Hypothalamus (tissue), 51 donors: ENCODE measurements around the gene PCDHGC3.
"Not testable (repeated sequence)": the region's sequence is repeated elsewhere in the genome, so short reads cannot be mapped to it uniquely, and the experiment has no call there.

Experiments
- DNase-seq, 51 donors: peaks; one replicate each; lab custom pipeline; 2025; lab: John Stamatoyannopoulos, UW

Gene PCDHGC3

DNA sequence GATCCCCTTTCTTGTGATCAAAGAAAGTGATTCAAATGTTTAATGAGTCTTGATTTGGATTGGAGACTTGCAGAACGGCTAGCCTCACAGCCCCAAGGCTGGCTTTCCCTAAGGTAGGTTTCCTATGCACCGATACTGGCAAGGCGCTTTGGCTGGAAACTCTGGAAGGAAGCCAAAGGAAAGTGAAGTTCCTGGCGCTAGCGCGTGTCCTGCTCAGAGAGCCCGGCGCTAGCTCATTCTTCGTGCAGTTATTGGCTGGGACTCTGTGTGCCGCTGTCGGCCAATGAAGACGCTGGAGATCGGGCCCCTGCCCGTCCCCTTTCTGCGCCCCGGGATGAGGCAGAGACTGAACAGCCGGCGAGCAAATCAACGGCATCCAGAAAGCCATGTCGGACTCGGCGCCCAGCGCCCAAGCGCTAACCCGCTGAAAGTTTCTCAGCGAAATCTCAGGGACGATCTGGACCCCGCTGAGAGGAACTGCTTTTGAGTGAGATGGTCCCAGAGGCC lies at the start of gene PCDHGC3:
Gene PCDHGC3, plus strand, starts transcription at position 342 of the 507 bp plus-strand sequence. Its CDS starts 151 bp downstream, at position 493.
- peak in 43 of 51 donors; percentile 43 to 92 (median 82) for DNase-seq

DNA sequence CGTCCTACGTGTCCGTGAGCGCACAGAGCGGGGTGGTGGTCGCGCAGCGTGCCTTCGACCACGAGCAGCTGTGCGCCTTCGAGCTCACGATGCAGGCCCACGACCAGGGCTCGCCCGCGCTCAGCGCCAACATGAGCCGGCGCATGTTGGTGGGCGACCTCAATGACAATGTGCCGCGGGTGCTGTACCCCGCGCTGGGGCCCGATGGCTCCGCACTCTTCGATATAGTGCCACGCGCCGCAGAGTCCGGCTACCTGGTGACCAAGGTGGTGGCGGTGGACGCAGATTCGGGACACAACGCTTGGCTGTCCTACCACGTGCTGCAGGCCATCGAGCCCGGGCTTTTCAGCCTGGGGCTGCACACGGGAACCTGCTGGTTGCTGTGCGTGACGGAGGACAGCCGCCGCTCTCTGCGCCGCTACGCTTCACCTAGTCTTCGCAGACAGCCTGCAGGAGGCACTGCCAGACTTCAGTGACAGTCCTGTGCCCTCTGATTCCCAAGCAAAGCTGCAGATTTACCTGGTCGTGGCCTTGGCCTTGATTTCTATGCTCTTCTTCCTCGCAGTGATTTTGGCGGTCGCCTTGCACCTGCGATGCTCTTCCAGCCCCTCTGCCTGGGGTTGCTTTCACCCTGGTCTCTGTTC lies 47.9 kb upstream of the PCDHGC3 start:
- no peak for DNase-seq

DNA sequence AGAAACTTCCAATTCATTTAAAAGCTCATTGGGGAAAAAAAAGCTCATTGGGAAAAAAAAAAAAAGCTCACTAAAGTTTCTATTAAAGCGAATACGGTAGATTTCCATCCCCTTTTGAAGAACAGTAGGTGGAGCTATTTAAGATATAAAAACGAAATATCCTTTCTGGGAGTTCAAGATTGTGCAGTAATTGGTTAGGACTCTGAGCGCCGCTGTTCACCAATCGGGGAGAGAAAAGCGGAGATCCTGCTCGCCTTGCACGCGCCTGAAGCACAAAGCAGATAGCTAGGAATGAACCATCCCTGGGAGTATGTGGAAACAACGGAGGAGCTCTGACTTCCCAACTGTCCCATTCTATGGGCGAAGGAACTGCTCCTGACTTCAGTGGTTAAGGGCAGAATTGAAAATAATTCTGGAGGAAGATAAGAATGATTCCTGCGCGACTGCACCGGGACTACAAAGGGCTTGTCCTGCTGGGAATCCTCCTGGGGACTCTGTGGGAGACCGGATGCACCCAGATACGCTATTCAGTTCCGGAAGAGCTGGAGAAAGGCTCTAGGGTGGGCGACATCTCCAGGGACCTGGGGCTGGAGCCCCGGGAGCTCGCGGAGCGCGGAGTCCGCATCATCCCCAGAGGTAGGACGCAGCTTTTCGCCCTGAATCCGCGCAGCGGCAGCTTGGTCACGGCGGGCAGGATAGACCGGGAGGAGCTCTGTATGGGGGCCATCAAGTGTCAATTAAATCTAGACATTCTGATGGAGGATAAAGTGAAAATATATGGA lies 45.2 kb upstream of the PCDHGC3 start, which contains the start of gene PCDHGA12:
Gene PCDHGA12, plus strand, starts transcription at position 176 of the 782 bp plus-strand sequence. Its CDS starts 253 bp downstream, at position 429.
- peak in 5 of 51 donors; percentile 3 to 23 (median 10) for DNase-seq

DNA sequence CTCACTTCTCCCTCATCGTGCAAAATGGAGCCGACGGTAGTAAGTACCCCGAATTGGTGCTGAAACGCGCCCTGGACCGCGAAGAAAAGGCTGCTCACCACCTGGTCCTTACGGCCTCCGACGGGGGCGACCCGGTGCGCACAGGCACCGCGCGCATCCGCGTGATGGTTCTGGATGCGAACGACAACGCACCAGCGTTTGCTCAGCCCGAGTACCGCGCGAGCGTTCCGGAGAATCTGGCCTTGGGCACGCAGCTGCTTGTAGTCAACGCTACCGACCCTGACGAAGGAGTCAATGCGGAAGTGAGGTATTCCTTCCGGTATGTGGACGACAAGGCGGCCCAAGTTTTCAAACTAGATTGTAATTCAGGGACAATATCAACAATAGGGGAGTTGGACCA lies 44.5 kb upstream of the PCDHGC3 start:
- no peak for DNase-seq

DNA sequence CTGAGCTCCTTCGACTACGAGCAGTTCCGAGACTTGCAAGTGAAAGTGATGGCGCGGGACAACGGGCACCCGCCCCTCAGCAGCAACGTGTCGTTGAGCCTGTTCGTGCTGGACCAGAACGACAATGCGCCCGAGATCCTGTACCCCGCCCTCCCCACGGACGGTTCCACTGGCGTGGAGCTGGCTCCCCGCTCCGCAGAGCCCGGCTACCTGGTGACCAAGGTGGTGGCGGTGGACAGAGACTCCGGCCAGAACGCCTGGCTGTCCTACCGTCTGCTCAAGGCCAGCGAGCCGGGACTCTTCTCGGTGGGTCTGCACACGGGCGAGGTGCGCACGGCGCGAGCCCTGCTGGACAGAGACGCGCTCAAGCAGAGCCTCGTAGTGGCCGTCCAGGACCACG lies 43.5 kb upstream of the PCDHGC3 start:
- DNase-seq: not testable (repeated sequence)

DNA sequence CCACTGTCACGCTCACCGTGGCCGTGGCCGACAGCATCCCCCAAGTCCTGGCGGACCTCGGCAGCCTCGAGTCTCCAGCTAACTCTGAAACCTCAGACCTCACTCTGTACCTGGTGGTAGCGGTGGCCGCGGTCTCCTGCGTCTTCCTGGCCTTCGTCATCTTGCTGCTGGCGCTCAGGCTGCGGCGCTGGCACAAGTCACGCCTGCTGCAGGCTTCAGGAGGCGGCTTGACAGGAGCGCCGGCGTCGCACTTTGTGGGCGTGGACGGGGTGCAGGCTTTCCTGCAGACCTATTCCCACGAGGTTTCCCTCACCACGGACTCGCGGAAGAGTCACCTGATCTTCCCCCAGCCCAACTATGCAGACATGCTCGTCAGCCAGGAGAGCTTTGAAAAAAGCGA lies 43.0 kb upstream of the PCDHGC3 start:
- DNase-seq: not testable (repeated sequence)

DNA sequence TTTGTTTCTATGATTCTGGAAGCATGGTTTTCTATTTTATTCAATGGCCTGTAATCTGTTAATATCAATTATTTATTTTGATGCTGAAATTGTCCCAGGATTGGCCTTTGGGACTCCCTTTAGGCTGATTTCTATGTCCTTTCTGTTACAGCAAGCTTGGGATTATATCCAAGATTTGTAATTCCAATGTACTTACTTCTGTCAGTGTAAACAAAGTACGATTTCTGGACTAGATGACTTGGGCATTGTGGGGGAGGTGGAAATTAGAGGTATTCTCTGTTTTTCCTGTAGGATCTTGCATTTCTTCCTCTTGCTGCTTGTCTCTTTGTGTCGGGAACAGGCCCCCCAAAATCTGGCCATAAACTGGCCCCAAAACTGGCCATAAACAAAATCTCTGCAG lies 41.8 kb upstream of the PCDHGC3 start:
- DNase-seq: no peak

DNA sequence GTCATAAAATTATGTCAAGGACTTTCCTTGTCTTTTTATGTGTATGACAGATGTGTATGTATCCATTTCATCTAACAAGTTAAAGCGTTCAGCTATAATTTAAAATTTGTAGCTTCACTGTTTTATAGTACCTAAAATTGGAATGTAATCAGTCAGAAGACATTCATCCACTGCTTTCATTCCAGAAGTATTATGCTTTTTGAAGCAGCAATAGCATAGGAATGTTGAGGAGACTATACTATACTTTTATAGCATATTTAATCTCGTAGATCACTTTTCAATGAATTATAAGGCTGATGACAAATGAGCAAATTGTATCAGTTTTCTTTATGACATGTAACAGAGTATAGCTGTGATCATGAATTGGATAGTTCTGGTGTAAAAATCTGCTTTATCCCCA lies 38.5 kb upstream of the PCDHGC3 start:
- no peak for DNase-seq

DNA sequence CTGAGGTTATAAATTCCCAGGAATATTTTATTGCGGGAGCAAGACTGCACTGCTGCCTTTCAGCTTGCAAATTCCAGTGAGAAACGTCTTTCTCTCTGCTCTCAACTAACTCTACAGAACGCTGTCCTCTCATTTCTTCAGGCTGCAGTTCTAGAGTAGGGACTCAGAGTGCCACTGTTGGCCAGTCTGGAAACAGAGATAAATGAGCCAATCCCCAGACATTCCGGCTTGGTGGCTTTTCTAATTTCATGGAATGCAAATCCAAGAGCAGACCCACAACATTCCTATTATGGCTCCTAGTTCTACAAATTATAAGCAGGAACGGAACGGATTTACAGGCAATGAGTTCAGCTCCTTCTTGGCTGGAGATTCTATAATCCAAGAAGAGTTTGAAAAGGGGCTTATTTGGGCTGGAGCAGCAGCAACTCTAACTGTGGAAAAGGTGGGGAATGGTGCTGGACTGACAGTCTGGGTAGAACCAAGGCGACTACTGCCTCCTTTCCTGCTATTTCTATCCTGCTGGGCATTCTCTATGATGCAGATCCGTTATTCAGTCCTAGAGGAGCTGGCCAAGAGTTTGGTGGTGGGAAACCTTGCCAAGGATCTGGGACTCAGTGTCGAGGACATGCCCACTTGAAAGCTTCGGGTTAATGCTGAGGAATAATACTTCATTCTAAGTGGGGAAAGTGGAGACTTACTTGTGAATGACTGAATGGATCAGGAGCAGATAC lies 36.2 kb upstream of the PCDHGC3 start:
- DNase-seq: no peak

DNA sequence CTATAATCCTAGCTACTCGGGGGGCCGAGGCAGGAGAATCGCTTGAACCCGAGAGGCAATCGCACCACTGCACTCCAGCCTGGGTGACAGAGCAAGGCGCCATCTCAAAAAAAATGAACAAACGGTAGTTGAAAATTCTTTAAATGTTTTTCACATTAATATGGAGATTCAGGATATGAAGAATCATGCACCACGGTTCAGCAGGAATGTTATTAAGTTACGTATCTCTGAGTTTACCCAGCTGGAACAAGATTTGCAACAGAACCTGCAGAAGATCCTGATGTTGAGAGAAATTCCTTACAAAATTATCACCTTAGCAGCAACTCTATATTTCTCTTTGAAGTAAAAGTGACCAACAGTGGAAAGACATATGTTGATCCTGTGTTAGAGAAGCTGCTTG lies 35.4 kb upstream of the PCDHGC3 start:
- DNase-seq: no peak

DNA sequence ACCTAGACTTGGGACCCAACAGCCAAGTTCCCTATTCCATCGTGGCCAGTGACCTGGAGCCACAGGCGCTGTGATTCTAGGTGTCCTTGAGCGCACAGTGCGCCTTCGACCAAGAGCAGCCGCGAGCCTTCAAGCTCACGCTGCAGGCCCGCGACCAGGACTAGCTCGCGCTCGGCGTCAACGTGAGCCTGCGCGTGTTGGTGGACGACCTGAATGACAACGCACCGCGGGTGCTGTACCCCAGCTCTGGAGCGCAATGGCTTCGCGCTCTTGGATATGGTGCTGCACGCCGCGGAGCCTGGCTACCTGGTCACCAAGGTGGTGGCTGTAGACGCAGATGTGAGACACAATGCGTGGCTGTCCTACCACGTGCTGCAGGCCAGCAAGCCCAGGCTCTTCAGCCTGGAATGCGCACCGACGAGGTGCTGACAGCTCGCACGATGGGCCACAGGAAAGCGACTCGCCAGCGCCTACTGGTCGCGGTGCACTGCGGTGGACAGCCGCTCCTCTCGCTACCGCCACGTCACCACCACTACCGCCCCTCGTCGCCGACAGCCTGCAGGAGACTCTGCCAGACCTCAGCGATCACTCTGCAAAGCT lies 34.1 kb upstream of the PCDHGC3 start:
- no peak for DNase-seq

DNA sequence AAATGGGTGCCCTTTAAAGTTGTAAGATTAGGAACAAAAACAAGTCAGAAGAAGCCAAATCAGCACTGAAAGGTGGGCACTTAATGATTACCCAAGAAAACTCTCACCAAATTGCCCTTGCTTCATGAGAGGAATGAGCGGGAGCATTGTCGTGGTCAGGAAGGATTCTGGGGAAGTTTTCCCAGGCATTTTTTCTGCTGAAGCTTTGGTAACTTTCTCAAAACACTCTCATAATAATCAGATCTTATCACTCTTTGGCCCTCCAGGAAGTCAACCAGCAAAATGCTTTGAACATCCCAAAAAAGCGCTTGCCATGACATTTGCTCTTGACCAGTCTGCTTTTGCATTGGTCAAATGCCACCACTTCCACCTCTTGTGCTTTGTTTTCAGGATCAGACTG lies 10.4 kb upstream of the PCDHGC3 start:
- no peak for DNase-seq

DNA sequence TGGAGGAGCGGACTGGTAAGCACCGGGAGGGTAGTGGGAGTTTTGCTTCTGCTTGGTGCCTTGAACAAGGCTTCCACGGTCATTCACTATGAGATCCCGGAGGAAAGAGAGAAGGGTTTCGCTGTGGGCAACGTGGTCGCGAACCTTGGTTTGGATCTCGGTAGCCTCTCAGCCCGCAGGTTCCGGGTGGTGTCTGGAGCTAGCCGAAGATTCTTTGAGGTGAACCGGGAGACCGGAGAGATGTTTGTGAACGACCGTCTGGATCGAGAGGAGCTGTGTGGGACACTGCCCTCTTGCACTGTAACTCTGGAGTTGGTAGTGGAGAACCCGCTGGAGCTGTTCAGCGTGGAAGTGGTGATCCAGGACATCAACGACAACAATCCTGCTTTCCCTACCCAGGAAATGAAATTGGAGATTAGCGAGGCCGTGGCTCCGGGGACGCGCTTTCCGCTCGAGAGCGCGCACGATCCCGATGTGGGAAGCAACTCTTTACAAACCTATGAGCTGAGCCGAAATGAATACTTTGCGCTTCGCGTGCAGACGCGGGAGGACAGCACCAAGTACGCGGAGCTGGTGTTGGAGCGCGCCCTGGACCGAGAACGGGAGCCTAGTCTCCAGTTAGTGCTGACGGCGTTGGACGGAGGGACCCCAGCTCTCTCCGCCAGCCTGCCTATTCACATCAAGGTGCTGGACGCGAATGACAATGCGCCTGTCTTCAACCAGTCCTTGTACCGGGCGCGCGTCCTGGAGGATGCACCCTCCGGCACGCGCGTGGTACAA lies 556 bp downstream of the PCDHGC3 start:
- peak in 11 of 51 donors; percentile 27 to 80 (median 46) for DNase-seq

DNA sequence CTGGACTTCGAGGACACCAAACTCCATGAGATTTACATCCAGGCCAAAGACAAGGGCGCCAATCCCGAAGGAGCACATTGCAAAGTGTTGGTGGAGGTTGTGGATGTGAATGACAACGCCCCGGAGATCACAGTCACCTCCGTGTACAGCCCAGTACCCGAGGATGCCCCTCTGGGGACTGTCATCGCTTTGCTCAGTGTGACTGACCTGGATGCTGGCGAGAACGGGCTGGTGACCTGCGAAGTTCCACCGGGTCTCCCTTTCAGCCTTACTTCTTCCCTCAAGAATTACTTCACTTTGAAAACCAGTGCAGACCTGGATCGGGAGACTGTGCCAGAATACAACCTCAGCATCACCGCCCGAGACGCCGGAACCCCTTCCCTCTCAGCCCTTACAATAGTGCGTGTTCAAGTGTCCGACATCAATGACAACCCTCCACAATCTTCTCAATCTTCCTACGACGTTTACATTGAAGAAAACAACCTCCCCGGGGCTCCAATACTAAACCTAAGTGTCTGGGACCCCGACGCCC lies 1.3 kb downstream of the PCDHGC3 start:
- DNase-seq: peak in 2 of 51 donors; percentile 30 to 60

DNA sequence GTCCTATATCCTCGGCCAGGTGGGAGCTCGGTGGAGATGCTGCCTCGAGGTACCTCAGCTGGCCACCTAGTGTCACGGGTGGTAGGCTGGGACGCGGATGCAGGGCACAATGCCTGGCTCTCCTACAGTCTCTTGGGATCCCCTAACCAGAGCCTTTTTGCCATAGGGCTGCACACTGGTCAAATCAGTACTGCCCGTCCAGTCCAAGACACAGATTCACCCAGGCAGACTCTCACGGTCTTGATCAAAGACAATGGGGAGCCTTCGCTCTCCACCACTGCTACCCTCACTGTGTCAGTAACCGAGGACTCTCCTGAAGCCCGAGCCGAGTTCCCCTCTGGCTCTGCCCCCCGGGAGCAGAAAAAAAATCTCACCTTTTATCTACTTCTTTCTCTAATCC lies 2.0 kb downstream of the PCDHGC3 start:
- no peak for DNase-seq

DNA sequence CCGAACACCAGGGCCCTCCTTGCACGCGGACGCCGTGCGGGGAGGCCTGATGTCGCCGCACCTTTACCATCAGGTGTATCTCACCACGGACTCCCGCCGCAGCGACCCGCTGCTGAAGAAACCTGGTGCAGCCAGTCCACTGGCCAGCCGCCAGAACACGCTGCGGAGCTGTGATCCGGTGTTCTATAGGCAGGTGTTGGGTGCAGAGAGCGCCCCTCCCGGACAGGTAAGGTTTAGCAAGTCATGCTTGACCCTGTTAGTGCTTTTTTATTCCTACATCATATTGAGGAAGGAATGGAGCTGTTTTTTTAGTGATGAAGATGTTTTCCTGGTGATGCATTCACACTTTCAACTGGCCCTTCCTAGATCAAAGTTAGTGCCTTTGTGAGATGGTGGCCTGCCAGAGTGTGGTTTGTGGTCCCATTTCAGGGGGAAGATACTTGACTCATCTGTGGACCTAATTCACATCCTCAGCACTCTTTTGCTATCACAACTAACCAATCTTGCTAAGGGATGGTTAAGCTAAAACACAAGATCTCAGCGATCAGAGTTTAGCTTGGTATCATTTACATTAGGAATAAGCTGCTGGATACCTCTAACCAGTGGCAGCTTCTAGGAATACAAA lies 2.7 kb downstream of the PCDHGC3 start:
- DNase-seq: no peak

DNA sequence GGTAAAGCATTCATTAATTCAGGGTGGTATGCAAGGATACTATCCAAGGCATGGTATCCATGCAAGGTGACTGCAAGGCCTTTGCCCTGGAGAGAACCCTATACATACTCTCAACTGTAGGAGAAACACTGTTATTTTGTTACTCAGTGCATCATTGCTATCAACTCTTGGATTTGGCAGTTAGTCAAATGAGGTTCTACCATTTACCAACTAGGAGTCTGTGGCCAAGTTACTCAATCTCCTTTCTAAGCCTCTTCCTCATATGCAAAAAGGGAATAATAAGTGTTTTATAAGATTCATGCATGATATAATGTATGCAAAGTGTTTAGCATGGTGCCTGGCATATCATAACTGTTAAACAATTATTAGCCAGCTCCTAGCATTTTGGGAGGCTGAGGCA lies 4.0 kb downstream of the PCDHGC3 start:
- DNase-seq: no peak

DNA sequence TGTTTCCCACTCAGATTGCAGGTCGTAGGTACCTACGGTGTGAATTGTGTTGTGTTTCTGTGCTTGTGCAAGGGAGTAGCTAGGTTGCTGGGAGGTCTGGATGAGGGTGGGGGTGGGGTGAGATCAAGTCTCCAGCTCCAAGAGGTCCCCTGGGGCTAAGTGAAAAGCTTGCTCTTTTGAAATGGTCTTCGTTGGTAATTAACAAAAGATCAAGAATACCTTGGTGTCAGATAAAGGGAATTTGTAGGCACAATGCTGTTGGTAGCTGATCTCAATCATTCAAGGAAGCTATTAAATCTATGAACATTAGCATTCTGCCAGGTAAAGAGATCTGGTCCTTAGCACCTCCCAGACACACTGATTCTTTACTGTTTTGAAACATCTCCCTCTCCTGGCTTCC lies 8.1 kb downstream of the PCDHGC3 start:
- peak in 1 of 51 donors; percentile 31 for DNase-seq

DNA sequence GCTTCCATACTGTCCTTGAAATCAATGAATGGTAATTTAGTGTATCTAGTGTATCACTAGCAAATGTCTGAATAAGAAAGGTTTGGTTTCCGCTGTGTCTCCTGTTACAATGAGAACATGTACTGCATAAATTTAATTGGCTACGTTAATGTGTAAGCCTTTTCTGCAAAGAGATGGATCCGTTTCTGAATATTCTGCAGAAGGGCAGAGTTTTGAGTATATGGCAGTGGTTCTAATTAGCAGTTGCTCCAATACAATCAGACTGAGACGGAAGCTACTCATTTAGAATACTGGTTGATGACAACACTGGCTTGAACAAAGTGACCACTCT lies 8.5 kb downstream of the PCDHGC3 start:
- DNase-seq: peak in 1 of 51 donors; percentile 68
